Measurements from ENCODE around the gene BCL6B.
"Not testable (repeated sequence)": the region's sequence is repeated elsewhere in the genome, so short reads cannot be mapped to it uniquely, and the experiment has no call there.

Gene BCL6B

GRCh38 chr17:7022781-7023571, at the start of gene BCL6B:
Gene BCL6B, plus strand, starts transcription at chr17:7023050. Its CDS starts 622 bp downstream, at chr17:7023672.
- peak within 1 kb of the TSS; percentile 35 for H3K9ac ChIP-seq (ENCODE audit: low read depth, low read length)
- no peaks in the 10 kb centered on the region for H3K27me3 ChIP-seq (ENCODE audit: insufficient read depth, low read length, poor library complexity)
- no peak for ATAC-seq (ENCODE audit: insufficient read depth, low read depth)
- H3K36me3 ChIP-seq (ENCODE audit: insufficient read depth, low read length), result peaks cover under 1% of the 10 kb centered on the region; the same call in 1 of the 2 replicates
- H4K20me1 ChIP-seq (ENCODE audit: insufficient read depth, low read length), result no peaks in the 10 kb centered on the region
- DNase-seq, result no peak
- no peak within 1 kb of the TSS for H3K27ac ChIP-seq (ENCODE audit: low read length)
- H3K4me1 ChIP-seq (ENCODE audit: insufficient read depth, low read length), result peaks cover 17% of the 10 kb centered on the region
- TF ChIP-seq CTCF (IDR thresholded peaks at IDR 0.05; ENCODE audit: borderline replicate concordance, extremely low read depth, low read length, poor library complexity, severe bottlenecking), result peak; percentile 5
- no peak for TF ChIP-seq EZH2 (IDR thresholded peaks at IDR 0.05; ENCODE audit: borderline replicate concordance, low read depth, low read length, severe bottlenecking)
- peak within 1 kb of the TSS; percentile 61 for H3K4me2 ChIP-seq (ENCODE audit: insufficient read depth, low read length)
- H3K4me3 ChIP-seq (ENCODE audit: low read depth in 1 of 2, low read length in 2 of 2), result peak within 1 kb of the TSS in 1 of 2 experiments; percentile 44; a peak in 1 of 4 replicates
- peak within 1 kb of the TSS; percentile 73 for H2AFZ ChIP-seq (ENCODE audit: low read depth, low read length)
- H3K79me2 ChIP-seq (ENCODE audit: insufficient read depth, low read length), result no peaks in the 10 kb centered on the region
- H3K9me3 ChIP-seq (ENCODE audit: insufficient read depth, low read length, severe bottlenecking), result no peaks in the 10 kb centered on the region

- not testable (repeated sequence) for H2AFZ ChIP-seq (ENCODE audit: low read depth, low read length); H3K9ac ChIP-seq (ENCODE audit: low read depth, low read length); H3K9me3 ChIP-seq (ENCODE audit: insufficient read depth, low read length, severe bottlenecking); H3K79me2 ChIP-seq (ENCODE audit: insufficient read depth, low read length); ATAC-seq (ENCODE audit: insufficient read depth, low read depth); H3K27ac ChIP-seq (ENCODE audit: low read length); H3K4me2 ChIP-seq (ENCODE audit: insufficient read depth, low read length); H4K20me1 ChIP-seq (ENCODE audit: insufficient read depth, low read length); H3K27me3 ChIP-seq (ENCODE audit: insufficient read depth, low read length, poor library complexity); DNase-seq; H3K36me3 ChIP-seq (ENCODE audit: insufficient read depth, low read length); H3K4me3 ChIP-seq (ENCODE audit: low read depth in 1 of 2, low read length in 2 of 2)
- H3K4me1 ChIP-seq (ENCODE audit: insufficient read depth, low read length), result peaks cover 20% of the 10 kb centered on the region
Observed at GRCh38 chr17:6979440-6979839, 43.4 kb upstream of the BCL6B start.

- H3K27ac ChIP-seq (ENCODE audit: low read length), result no peak overlapping the region
- no peak overlapping the region for H3K9ac ChIP-seq (ENCODE audit: low read depth, low read length)
- no peak overlapping the region for H2AFZ ChIP-seq (ENCODE audit: low read depth, low read length)
- H3K4me1 ChIP-seq (ENCODE audit: insufficient read depth, low read length), result peaks cover 20% of the 10 kb centered on the region
- H3K27me3 ChIP-seq (ENCODE audit: insufficient read depth, low read length, poor library complexity), result no peaks in the 10 kb centered on the region
- DNase-seq (peak; percentile 49), ATAC-seq (ENCODE audit: insufficient read depth, low read depth) (peak; percentile 90)
- TF ChIP-seq CTCF (IDR thresholded peaks at IDR 0.05; ENCODE audit: borderline replicate concordance, extremely low read depth, low read length, poor library complexity, severe bottlenecking) (no peak), EZH2 (IDR thresholded peaks at IDR 0.05; ENCODE audit: borderline replicate concordance, low read depth, low read length, severe bottlenecking) (no peak)
- no peaks in the 10 kb centered on the region for H4K20me1 ChIP-seq (ENCODE audit: insufficient read depth, low read length)
- no peak overlapping the region for H3K4me2 ChIP-seq (ENCODE audit: insufficient read depth, low read length)
- H3K9me3 ChIP-seq (ENCODE audit: insufficient read depth, low read length, severe bottlenecking), result no peaks in the 10 kb centered on the region
- no peaks in the 10 kb centered on the region for H3K36me3 ChIP-seq (ENCODE audit: insufficient read depth, low read length)
- H3K4me3 ChIP-seq (ENCODE audit: low read depth in 1 of 2, low read length in 2 of 2), result no peak overlapping the region
- no peaks in the 10 kb centered on the region for H3K79me2 ChIP-seq (ENCODE audit: insufficient read depth, low read length)
Observed at GRCh38 chr17:6981426-6981825, 41.4 kb upstream of the BCL6B start.

GRCh38 chr17:6985266-6985665, 37.6 kb upstream of the BCL6B start:
- H3K9me3 ChIP-seq (ENCODE audit: insufficient read depth, low read length, severe bottlenecking), result no peaks in the 10 kb centered on the region
- no peak overlapping the region for H2AFZ ChIP-seq (ENCODE audit: low read depth, low read length)
- H3K4me2 ChIP-seq (ENCODE audit: insufficient read depth, low read length), result no peak overlapping the region
- no peak overlapping the region for H3K9ac ChIP-seq (ENCODE audit: low read depth, low read length)
- H4K20me1 ChIP-seq (ENCODE audit: insufficient read depth, low read length), result no peaks in the 10 kb centered on the region
- ATAC-seq (ENCODE audit: insufficient read depth, low read depth), result no peak
- H3K27me3 ChIP-seq (ENCODE audit: insufficient read depth, low read length, poor library complexity), result no peaks in the 10 kb centered on the region
- no peaks in the 10 kb centered on the region for H3K36me3 ChIP-seq (ENCODE audit: insufficient read depth, low read length)
- DNase-seq, result no peak
- no peaks in the 10 kb centered on the region for H3K79me2 ChIP-seq (ENCODE audit: insufficient read depth, low read length)
- no peak overlapping the region for H3K4me3 ChIP-seq (ENCODE audit: low read depth in 1 of 2, low read length in 2 of 2)
- H3K27ac ChIP-seq (ENCODE audit: low read length), result no peak overlapping the region
- H3K4me1 ChIP-seq (ENCODE audit: insufficient read depth, low read length), result peaks cover 20% of the 10 kb centered on the region
- TF ChIP-seq EZH2 (IDR thresholded peaks at IDR 0.05; ENCODE audit: borderline replicate concordance, low read depth, low read length, severe bottlenecking) (no peak), CTCF (IDR thresholded peaks at IDR 0.05; ENCODE audit: borderline replicate concordance, extremely low read depth, low read length, poor library complexity, severe bottlenecking) (no peak)

Measured in DND-41 (cell line).